ENCODE results near the gene CRIP2.

CRIP2 gene

DNA sequence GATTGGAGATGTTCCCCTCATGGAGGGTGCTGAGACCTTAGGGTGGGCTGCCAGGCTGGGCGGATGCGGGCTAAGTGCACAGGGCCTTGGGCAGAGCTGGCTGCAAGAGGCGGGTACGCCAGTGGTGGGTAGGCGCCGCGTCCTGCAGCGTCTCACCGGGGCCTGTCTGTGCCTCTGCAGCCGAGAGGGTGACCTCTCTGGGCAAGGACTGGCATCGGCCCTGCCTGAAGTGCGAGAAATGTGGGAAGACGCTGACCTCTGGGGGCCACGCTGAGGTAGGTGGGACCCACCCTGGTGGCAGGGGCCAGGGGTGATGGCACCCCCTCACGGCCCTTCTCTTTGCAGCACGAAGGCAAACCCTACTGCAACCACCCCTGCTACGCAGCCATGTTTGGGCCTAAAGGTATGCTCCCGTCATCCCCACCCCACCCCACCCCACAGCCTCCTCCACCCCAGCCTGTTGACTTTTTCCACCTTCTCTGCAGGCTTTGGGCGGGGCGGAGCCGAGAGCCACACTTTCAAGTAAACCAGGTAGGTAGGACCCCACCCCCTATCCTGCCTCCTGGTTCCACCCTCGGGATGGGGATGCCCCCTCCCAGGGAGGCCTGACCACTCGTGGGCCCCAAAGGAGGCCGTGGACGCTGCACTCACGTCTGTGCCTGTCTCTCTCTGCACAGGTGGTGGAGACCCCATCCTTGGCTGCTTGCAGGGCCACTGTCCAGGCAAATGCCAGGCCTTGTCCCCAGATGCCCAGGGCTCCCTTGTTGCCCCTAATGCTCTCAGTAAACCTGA is 13.6 kb downstream of the CRIP2 start:
- no peak for DNase-seq (ENCODE audit: low read depth in 3 of 3)

- no peak for DNase-seq (ENCODE audit: low read depth in 3 of 3)
These were observed 14.3 kb downstream of the CRIP2 start for GRCh38 chr14:105488781-105489541.

DNA sequence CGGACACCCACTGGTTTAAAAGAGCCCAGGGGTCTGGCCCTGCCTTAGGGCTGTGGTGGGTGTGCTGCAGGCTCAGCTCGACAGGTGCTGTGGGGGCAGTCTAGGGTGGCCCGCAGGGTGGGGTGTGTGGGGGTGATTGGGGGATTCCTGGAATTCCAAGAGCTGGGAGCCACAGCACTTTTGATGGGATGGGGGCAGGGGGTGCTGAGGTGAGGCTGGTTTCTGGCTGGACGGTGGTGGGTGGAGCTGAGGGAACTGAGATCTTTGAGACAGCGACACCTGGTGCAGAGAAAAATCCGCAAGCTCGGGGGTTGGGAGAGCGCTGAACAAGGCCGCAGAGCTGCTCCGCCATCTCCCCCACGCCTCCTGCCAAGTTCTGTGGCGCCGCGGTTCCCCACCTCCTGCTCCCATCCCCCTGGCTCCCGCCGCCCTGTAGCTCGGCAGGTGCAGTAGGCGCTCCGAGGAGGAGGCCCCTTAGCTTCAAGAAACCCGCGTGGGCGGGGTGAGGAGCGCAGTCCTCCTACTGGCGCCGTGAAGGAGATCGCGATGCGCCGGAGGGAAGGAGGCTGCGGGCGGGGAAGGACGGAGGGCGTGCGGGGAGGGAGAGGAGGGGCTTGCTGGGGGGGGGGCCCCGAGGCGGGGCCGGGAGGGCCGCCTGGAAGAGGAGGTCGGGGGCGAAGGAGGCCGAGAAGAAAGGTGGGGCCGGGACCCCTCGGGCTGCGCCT is 15.1 kb downstream of the CRIP2 start:
- peak; percentile 71 to 86 (median 77) for DNase-seq (ENCODE audit: low read depth in 3 of 3)

DNA sequence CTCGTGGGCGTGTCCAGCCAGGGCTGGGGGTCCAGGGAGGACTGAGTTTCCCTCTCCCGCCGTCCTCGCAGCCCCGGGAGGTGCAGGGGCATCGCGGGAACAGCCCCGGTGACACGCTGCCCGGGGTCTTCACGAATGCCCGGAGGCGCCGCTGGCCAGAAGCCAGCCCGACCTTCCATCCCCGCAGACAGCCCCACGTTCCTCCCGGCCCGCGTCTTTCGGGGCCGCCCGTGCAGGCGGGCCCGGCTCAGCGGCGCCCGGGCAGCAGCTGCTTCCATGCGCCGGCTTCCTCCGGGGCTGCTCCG is 15.6 kb downstream of the CRIP2 start:
- DNase-seq (ENCODE audit: low read depth in 3 of 3), result no peak

DNA sequence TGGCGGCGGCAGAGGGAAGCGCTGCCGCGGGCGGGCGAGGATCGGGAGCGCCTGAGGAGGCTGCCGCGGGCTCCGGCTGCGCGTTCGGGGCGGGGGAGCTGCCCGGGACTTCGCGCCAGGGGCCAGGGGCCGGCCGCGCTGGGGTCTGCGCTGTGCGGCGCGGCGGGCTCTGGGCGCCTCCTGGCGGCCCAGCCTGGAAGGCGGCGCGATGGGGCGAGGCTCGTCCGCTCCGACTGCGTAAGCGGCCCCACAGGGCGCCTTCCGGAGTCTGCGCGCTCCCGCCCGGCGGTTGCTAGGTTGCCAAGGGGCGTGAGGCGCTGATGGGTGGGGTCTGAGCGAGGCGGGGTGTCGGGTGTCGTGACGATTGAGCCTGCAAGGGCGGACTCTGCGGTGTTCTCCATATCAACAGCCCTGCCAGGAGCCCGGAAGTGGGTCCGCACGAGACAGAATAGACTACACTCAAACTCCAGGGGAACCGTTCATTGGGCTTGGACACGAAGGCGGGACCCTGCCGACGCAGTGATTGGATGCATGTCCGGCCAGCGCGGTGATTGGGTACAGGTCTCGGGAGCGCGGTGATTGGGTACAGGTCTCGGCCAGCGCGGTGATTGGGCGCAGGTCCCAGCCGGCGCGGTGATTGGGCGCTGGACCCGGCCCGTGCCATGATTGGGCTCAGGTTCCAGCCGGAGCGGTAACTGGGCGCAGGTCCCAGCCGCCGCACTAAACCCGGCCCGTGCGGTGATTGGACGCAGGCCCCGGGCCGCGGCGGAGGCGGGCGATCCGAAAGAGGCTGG is 16.1 kb downstream of the CRIP2 start, which contains the start of gene TEDC1:
Gene TEDC1 (plus strand): TSS at position 675 of the 794 bp plus-strand sequence. CDS start 130 bp downstream, outside the sequence.
- DNase-seq (ENCODE audit: low read depth in 3 of 3), result peak; percentile 96 to 100 (median 99)

GRCh38 chr14:105491366-105491973 is 16.8 kb downstream of the CRIP2 start:
- peak; percentile 88 to 92 (median 91) for DNase-seq (ENCODE audit: low read depth in 3 of 3)

GRCh38 chr14:105492031-105492970 is 17.7 kb downstream of the CRIP2 start:
- no peak for DNase-seq (ENCODE audit: low read depth in 3 of 3)

- DNase-seq (ENCODE audit: low read depth in 3 of 3), result no peak
These were observed 18.6 kb downstream of the CRIP2 start for GRCh38 chr14:105492971-105493871.

GRCh38 chr14:105493921-105494605 is 19.4 kb downstream of the CRIP2 start:
- no peak for DNase-seq (ENCODE audit: low read depth in 3 of 3)

DNA sequence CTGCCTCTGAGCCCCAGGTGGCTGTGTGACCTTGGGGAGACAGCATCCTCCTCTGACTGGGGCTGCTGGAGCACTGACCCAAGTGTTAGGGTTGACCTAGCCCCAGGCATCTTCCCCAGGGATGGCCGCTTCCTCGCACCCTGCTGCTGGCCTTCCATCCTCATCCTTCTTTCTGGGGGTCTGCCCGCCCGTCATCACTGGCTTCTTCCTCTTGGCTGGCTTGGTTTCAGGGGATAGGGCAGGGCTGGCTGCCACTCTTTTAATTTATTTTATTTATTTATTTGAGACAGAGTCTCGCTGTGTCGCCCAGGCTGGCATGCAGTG is 19.9 kb downstream of the CRIP2 start:
- no peak for DNase-seq (ENCODE audit: low read depth in 3 of 3)

DNA sequence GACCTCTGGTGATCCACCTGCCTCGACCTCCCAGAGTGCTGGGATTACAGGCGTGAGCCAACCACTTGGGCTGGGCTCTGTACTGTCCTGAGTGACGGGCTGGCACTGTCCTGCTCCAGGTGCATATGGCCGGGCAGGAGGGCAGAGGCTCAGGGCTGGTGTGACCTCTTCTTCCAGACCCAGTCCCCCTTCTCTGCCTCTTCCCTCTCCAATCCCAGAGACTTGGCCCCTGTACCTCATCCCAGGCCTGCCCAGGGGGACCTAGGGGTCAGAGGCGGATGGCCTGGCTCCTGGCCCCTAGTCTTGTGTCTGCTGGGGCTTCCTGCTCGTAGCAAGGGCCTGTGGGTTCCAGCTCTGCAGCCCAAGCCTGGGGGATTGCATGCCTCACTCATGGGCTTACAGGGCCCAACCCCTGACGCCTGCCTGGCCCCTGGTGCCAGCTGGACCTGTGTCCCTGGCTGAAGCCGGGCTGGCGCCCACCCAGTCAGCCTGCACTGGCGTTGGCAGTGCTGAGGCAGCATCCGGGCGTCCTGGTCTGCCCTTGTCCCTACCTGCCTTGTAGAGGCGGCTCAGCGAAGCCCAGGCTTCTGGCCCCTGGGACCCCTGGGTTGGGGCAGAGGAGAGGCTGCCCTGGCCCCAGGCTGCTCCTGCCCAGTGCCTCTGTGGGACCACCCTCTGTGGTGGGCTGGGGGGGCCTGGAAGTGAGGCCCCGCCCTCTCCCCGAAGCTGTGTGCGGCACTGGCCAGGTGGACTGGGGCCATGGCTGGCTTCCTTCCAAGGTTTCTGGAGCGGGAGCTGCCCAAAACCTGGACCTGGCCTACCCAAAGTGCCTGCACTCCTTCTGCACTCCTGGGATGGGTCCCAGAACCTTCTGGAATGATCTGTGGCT is 20.7 kb downstream of the CRIP2 start:
- no peak for DNase-seq (ENCODE audit: low read depth in 3 of 3)

DNA sequence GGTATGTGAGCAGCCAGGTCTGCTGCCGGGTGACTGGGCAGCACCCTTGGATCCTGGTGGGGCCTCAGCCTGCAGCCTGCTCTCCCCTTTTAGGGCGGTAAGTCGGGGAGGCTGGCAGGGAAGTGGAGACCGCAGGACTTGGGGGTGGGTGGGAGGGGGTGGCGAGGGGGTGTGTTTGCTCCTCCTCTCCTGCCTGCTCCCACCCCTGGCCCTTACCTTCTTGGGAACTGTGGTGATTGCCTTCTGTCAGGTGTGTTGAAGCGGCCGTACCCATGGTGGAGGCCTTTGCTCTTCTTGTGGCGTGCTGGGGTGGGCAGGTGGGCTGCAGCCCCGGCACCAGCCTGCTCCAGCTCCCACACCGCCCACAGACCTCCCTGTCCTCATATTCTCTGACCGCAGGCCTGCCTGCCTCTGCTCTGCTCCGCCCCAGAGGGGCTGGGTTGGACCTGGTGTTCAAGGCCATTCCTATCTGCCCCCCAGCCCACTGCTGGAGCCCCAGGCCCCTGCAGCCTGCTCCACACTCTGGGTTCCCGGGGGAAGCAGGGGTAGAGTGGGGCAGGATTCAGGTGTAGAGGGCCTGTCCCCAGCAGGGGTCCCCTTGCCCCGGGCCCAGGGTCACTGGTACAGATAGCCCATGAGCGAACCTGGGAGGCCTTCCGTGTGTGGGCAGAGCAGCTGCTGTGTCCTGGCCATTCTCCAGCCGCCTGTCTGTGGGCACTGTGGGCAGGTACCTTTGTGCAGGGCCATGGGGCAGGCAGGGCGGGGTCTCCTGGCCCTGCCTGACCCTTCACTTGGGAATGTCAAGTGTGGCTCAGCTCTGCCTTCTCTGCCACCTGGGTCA is 21.6 kb downstream of the CRIP2 start:
- DNase-seq (ENCODE audit: low read depth in 3 of 3), result no peak

- DNase-seq (ENCODE audit: low read depth in 3 of 3), result no peak
These were observed 22.4 kb downstream of the CRIP2 start for GRCh38 chr14:105496831-105497591.

DNA sequence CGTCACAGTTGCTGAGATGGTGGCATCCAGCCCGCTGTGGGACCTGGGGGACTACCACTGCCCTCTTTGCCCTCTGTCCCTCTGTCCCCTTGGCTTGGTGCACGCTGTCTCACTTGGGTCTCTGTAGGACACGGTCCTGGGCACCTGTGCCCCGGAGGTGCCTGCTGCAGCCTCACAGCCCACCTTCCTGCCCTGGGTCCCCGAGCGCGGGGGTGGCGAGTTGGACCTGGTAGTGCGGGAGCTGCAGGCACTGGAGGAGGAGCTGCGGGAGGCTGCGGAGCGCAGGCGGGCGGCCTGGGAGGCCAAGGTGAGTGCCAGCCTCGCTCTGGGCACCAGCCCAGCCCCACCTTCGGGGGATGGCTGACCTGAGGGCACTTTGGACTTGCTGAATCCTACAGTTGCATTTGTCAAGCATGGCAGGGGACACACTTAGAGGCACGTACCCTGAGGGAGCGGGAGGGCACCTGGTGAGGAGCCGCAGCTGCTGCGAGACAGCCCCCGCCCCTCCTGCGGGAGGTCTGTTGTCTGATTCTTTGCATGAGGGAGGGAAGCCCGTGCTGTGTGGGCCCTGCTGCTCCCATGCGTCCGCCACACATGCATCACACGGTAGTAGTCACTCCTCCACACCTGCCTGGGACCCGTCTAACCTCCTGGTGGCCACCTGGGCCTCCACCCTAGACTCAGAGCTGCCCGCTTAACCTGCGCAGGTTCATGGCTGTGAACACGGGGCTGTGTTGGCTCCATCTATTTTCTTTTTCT is 23.2 kb downstream of the CRIP2 start:
- no peak for DNase-seq (ENCODE audit: low read depth in 3 of 3)
